ENCODE data around the gene ZMIZ1.

ZMIZ1 gene

DNA sequence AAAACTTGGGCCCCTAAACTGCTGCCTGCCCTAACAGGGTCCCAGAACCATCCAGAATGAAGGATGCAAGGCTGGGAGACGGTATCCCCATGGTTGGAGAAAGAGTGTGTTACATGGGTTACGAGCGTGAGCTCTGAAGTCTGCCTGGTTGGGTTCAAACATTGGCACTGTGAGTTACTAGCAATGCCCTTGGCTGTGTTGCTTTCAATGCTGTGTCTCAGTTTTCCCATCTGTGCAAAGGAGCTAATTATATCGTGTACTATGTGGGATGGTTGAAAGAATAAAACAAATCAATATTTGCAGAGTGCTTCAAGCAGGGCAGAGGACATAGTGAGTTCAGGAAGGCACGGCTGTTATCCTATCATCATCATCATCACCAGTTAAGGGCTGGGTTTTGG, 114.7 kb downstream of the ZMIZ1 start:
- Histone ChIP-seq H3K27me3 (ENCODE audit: insufficient read depth, low read length, poor library complexity, severe bottlenecking) (no peaks in the 10 kb centered on the region), H2AFZ (ENCODE audit: low read length) (no peak overlapping the region), H3K36me3 (ENCODE audit: insufficient read depth, low read length) (peaks cover 69% of the 10 kb centered on the region; the same call in 1 of the 2 replicates), H3F3A (ENCODE audit: low read depth) (no peaks in the 10 kb centered on the region), H3K9ac (ENCODE audit: low read depth, low read length, poor library complexity, severe bottlenecking) (no peak overlapping the region), H4K20me1 (ENCODE audit: insufficient read depth, low read length, poor library complexity, severe bottlenecking) (peaks cover 17% of the 10 kb centered on the region), H3K79me2 (ENCODE audit: insufficient read depth, low read length) (peaks cover 84% of the 10 kb centered on the region; the same call in 1 of the 2 replicates), H3K9me3 (ENCODE audit: insufficient read depth, low read depth, low read length) (no peaks in the 10 kb centered on the region), H3K9me2 (replicated peaks; ENCODE audit: low read depth, low read length) (no peaks in the 10 kb centered on the region), H3K4me1 (ENCODE audit: insufficient read depth, low read length, poor library complexity, severe bottlenecking) (peaks cover 40% of the 10 kb centered on the region), H3K4me2 (ENCODE audit: low read depth, low read length, poor library complexity, severe bottlenecking) (no peak overlapping the region), H3K4me3 (ENCODE audit: low read length, poor library complexity, severe bottlenecking) (no peak overlapping the region)
- no peak for TF ChIP-seq EZH2phosphoT487 (IDR thresholded peaks at IDR 0.05; ENCODE audit: borderline replicate concordance)
- TF ChIP-seq, protein P1, sequence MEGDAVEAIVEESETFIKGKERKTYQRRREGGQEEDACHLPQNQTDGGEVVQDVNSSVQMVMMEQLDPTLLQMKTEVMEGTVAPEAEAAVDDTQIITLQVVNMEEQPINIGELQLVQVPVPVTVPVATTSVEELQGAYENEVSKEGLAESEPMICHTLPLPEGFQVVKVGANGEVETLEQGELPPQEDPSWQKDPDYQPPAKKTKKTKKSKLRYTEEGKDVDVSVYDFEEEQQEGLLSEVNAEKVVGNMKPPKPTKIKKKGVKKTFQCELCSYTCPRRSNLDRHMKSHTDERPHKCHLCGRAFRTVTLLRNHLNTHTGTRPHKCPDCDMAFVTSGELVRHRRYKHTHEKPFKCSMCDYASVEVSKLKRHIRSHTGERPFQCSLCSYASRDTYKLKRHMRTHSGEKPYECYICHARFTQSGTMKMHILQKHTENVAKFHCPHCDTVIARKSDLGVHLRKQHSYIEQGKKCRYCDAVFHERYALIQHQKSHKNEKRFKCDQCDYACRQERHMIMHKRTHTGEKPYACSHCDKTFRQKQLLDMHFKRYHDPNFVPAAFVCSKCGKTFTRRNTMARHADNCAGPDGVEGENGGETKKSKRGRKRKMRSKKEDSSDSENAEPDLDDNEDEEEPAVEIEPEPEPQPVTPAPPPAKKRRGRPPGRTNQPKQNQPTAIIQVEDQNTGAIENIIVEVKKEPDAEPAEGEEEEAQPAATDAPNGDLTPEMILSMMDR (conservative IDR thresholded peaks at IDR 0.05; ENCODE audit: low read length) = no peak

DNA sequence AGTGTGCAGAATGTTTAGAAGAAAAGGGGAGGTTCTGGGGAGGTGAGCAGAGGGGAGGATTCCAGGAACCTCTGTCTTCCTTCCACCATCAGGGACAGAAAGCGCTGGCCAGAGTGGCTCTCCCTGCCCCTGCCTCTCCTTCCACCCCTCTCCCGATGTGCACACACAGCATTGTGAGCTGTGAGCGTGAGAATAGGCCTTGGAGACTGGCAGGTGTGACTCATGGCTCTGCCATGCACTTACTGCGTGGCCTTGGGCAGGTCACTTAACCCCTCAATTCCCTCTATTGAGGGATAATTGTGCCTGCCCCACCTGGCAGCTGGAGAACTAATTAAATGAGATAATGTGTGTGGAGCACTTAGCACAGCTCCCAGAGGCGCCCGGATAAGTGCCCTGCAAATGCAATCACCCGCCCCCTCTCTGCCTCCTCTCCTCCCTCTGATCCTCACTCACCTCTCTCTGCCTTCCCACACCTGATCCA, 115.4 kb downstream of the ZMIZ1 start:
- Histone ChIP-seq H3K4me2 (ENCODE audit: low read depth, low read length, poor library complexity, severe bottlenecking) (no peak overlapping the region), H3K27me3 (ENCODE audit: insufficient read depth, low read length, poor library complexity, severe bottlenecking) (no peaks in the 10 kb centered on the region), H3K9me2 (replicated peaks; ENCODE audit: low read depth, low read length) (no peaks in the 10 kb centered on the region), H3K4me1 (ENCODE audit: insufficient read depth, low read length, poor library complexity, severe bottlenecking) (peaks cover 33% of the 10 kb centered on the region), H3K9me3 (ENCODE audit: insufficient read depth, low read depth, low read length) (no peaks in the 10 kb centered on the region), H3K9ac (ENCODE audit: low read depth, low read length, poor library complexity, severe bottlenecking) (no peak overlapping the region), H4K20me1 (ENCODE audit: insufficient read depth, low read length, poor library complexity, severe bottlenecking) (peaks cover 12% of the 10 kb centered on the region), H3F3A (ENCODE audit: low read depth) (no peaks in the 10 kb centered on the region), H3K4me3 (ENCODE audit: low read length, poor library complexity, severe bottlenecking) (no peak overlapping the region), H3K36me3 (ENCODE audit: insufficient read depth, low read length) (peaks cover 74% of the 10 kb centered on the region; the same call in 1 of the 2 replicates), H2AFZ (ENCODE audit: low read length) (no peak overlapping the region), H3K79me2 (ENCODE audit: insufficient read depth, low read length) (peaks cover 82% of the 10 kb centered on the region; the same call in 1 of the 2 replicates)
- TF ChIP-seq, protein P1 (conservative IDR thresholded peaks at IDR 0.05; ENCODE audit: low read length) = no peak
- no peak for TF ChIP-seq EZH2phosphoT487 (IDR thresholded peaks at IDR 0.05; ENCODE audit: borderline replicate concordance)

DNA sequence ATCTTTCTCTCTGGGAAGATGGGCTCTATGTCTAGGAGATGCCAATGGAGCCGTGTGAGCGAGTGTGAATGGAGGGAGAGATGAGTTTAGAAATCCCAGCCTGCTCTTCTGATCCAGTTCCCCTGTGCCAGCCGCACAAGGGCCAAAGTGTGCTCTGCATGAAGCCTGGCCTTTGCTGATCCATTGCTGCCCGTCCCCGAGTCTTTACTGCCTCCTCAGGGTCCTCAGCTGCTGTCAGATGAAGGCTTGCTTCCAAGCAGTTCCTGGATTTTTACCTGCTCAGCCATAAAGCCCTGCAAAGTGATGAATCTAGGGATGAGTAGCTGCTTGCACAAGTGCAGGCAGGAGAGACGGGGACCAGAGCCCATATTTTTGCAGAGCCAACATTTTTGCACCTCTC, 115.9 kb downstream of the ZMIZ1 start:
- Histone ChIP-seq H4K20me1 (ENCODE audit: insufficient read depth, low read length, poor library complexity, severe bottlenecking) (peaks cover 11% of the 10 kb centered on the region), H3K9me3 (ENCODE audit: insufficient read depth, low read depth, low read length) (no peaks in the 10 kb centered on the region), H3K36me3 (ENCODE audit: insufficient read depth, low read length) (peaks cover 74% of the 10 kb centered on the region; the same call in 1 of the 2 replicates), H3K9me2 (replicated peaks; ENCODE audit: low read depth, low read length) (no peaks in the 10 kb centered on the region), H3K79me2 (ENCODE audit: insufficient read depth, low read length) (peaks cover 82% of the 10 kb centered on the region; the same call in 1 of the 2 replicates), H3K9ac (ENCODE audit: low read depth, low read length, poor library complexity, severe bottlenecking) (peak overlapping the region; percentile 8), H2AFZ (ENCODE audit: low read length) (no peak overlapping the region), H3K4me1 (ENCODE audit: insufficient read depth, low read length, poor library complexity, severe bottlenecking) (peaks cover 28% of the 10 kb centered on the region), H3K4me3 (ENCODE audit: low read length, poor library complexity, severe bottlenecking) (no peak overlapping the region), H3K4me2 (ENCODE audit: low read depth, low read length, poor library complexity, severe bottlenecking) (no peak overlapping the region), H3F3A (ENCODE audit: low read depth) (no peaks in the 10 kb centered on the region), H3K27me3 (ENCODE audit: insufficient read depth, low read length, poor library complexity, severe bottlenecking) (no peaks in the 10 kb centered on the region)
- TF ChIP-seq EZH2phosphoT487 (IDR thresholded peaks at IDR 0.05; ENCODE audit: borderline replicate concordance) = no peak
- TF ChIP-seq, protein P1 (conservative IDR thresholded peaks at IDR 0.05; ENCODE audit: low read length) = no peak

All from Loucy (cell line).